GM18526 (cell line): ENCODE data around the gene GBGT1.

Source experiments
- POLR2A ChIP-seq: IDR thresholded peaks from 3 replicates; pipeline ENCODE4 v1.6.1; 2011; ENCODE audit not compliant: insufficient read length; ENCODE audit errors: extremely low read depth

GBGT1 gene

GRCh38 chr9:133169102-133169501 is 5.4 kb upstream of the GBGT1 start:
- no peak for TF ChIP-seq POLR2A

- no peak for TF ChIP-seq POLR2A
Observed at GRCh38 chr9:133168432-133168831, 4.7 kb upstream of the GBGT1 start.

- TF ChIP-seq POLR2A, result no peak
Observed at GRCh38 chr9:133167769-133168168, 4.1 kb upstream of the GBGT1 start.

GRCh38 chr9:133167096-133167730 is 3.5 kb upstream of the GBGT1 start:
- no peak for TF ChIP-seq POLR2A

GRCh38 chr9:133166392-133166791 is 2.7 kb upstream of the GBGT1 start:
- TF ChIP-seq POLR2A, result no peak

GRCh38 chr9:133165452-133165730 is 1.7 kb upstream of the GBGT1 start:
- no peak for TF ChIP-seq POLR2A

- no peak for TF ChIP-seq POLR2A
Observed at GRCh38 chr9:133164191-133164590, 477 bp upstream of the GBGT1 start.

GRCh38 chr9:133162861-133163503 is 732 bp downstream of the GBGT1 start:
- no peak for TF ChIP-seq POLR2A

GRCh38 chr9:133161547-133161950 is 2.2 kb downstream of the GBGT1 start:
- TF ChIP-seq POLR2A, result no peak

- no peak for TF ChIP-seq POLR2A
Observed at GRCh38 chr9:133160742-133161546, 2.8 kb downstream of the GBGT1 start.

- TF ChIP-seq POLR2A, result no peak
Observed at GRCh38 chr9:133158695-133159094, 5.0 kb downstream of the GBGT1 start.

- TF ChIP-seq POLR2A, result no peak
Observed at GRCh38 chr9:133155156-133155555, 8.6 kb downstream of the GBGT1 start.

GRCh38 chr9:133154097-133154989 is 9.4 kb downstream of the GBGT1 start:
- TF ChIP-seq POLR2A, result no peak

- TF ChIP-seq POLR2A, result no peak
Observed at GRCh38 chr9:133153227-133154096, 10.3 kb downstream of the GBGT1 start.
